SKM-1 treated with dmso at 0.1 percent for 144 hours (cell line): Measurements from ENCODE around the gene EEFSEC.
A peak's percentile ranks its signal among the peaks of the same experiment; 100 is the strongest.
"Not testable (repeated sequence)": the region's sequence is repeated elsewhere in the genome, so short reads cannot be mapped to it uniquely, and the experiment has no call there.

ENCODE experiments used
- DNase-seq: peaks from one replicate; lab custom pipeline; 2025; ENCODE audit not compliant: unreplicated experiment; lab: John Stamatoyannopoulos, UW

The EEFSEC gene

GRCh38 chr3:128152419-128153155, 694 bp upstream of the EEFSEC start:
- DNase-seq = no peak

- DNase-seq = not testable (repeated sequence)
Measured at GRCh38 chr3:128154354-128154753, 1.1 kb downstream of the EEFSEC start.

- DNase-seq = peak; percentile 19
Measured at GRCh38 chr3:128155616-128156360, 2.5 kb downstream of the EEFSEC start.

- DNase-seq = no peak
Measured at GRCh38 chr3:128160661-128161060, 7.4 kb downstream of the EEFSEC start.

GRCh38 chr3:128163432-128163831, 10.2 kb downstream of the EEFSEC start:
- DNase-seq = no peak

GRCh38 chr3:128166971-128167453, 13.7 kb downstream of the EEFSEC start:
- no peak for DNase-seq

GRCh38 chr3:128167646-128167972, 14.3 kb downstream of the EEFSEC start:
- DNase-seq = no peak

- DNase-seq = peak; percentile 60
Measured at GRCh38 chr3:128167973-128168674, 14.8 kb downstream of the EEFSEC start.

GRCh38 chr3:128168836-128169235, 15.6 kb downstream of the EEFSEC start:
- DNase-seq = no peak

- peak; percentile 15 for DNase-seq
Measured at GRCh38 chr3:128170866-128171516, 17.7 kb downstream of the EEFSEC start.

- no peak for DNase-seq
Measured at GRCh38 chr3:128173200-128173599, 19.9 kb downstream of the EEFSEC start.

- DNase-seq = no peak
Measured at GRCh38 chr3:128173849-128174248, 20.6 kb downstream of the EEFSEC start.

GRCh38 chr3:128174675-128175590, 21.7 kb downstream of the EEFSEC start:
- DNase-seq = no peak

GRCh38 chr3:128175768-128176167, 22.5 kb downstream of the EEFSEC start:
- DNase-seq = no peak

GRCh38 chr3:128176276-128176833, 23.1 kb downstream of the EEFSEC start:
- no peak for DNase-seq

- no peak for DNase-seq
Measured at GRCh38 chr3:128177865-128178264, 24.6 kb downstream of the EEFSEC start.

- DNase-seq = peak; percentile 15
Measured at GRCh38 chr3:128178782-128179483, 25.7 kb downstream of the EEFSEC start.

GRCh38 chr3:128179484-128179819, 26.2 kb downstream of the EEFSEC start:
- no peak for DNase-seq

GRCh38 chr3:128180436-128180835, 27.2 kb downstream of the EEFSEC start:
- DNase-seq = no peak
